GM13976 (cell line): Measurements from ENCODE around the gene IQGAP1.

Experiments
- DNase-seq: peaks from one replicate; pipeline ENCODE4 v3.0.0; 2012; ENCODE audit warnings: low spot score
- CTCF ChIP-seq: IDR thresholded peaks from 2 replicates; pipeline ENCODE4 v1.5.1; 2012; ENCODE audit warnings: borderline replicate concordance, mild to moderate bottlenecking; ENCODE audit not compliant: insufficient read depth; ENCODE audit errors: extremely low read depth, missing control alignments, control extremely low read depth
- in situ Hi-C: fragments of 300-500 bp; cut with MboI; formaldehyde crosslinking; loops from one replicate; pipeline ENCODE4 v1.12.0; 2022; ENCODE audit warnings: low sequenced_read_pairs, mixed read lengths, inconsistent platforms; ENCODE audit not compliant: unreplicated experiment

IQGAP1 gene

GRCh38 chr15:90400005-90400758 is 12.1 kb downstream of the IQGAP1 start:
- DNase-seq: no peak
- in situ Hi-C loops: no loop called here
- no peak for TF ChIP-seq CTCF

GRCh38 chr15:90400759-90401314 is 12.8 kb downstream of the IQGAP1 start:
- peak; percentile 77 for DNase-seq
- in situ Hi-C loops: no loop called here
- no peak for TF ChIP-seq CTCF

GRCh38 chr15:90401495-90401894 is 13.5 kb downstream of the IQGAP1 start:
- no peak for TF ChIP-seq CTCF
- in situ Hi-C loops: no loop called here
- DNase-seq: no peak

GRCh38 chr15:90402223-90402622 is 14.2 kb downstream of the IQGAP1 start:
- in situ Hi-C loops: no loop called here
- no peak for DNase-seq
- no peak for TF ChIP-seq CTCF

GRCh38 chr15:90402767-90403166 is 14.7 kb downstream of the IQGAP1 start:
- in situ Hi-C loops: no loop called here
- DNase-seq: no peak
- no peak for TF ChIP-seq CTCF

GRCh38 chr15:90405055-90405607 is 17.1 kb downstream of the IQGAP1 start:
- in situ Hi-C loops: no loop called here
- no peak for DNase-seq
- no peak for TF ChIP-seq CTCF

GRCh38 chr15:90407336-90407735 is 19.3 kb downstream of the IQGAP1 start:
- DNase-seq: no peak
- in situ Hi-C loops: no loop called here
- TF ChIP-seq CTCF: no peak
